ENCODE data around the gene FAF1.

FAF1 gene

DNA sequence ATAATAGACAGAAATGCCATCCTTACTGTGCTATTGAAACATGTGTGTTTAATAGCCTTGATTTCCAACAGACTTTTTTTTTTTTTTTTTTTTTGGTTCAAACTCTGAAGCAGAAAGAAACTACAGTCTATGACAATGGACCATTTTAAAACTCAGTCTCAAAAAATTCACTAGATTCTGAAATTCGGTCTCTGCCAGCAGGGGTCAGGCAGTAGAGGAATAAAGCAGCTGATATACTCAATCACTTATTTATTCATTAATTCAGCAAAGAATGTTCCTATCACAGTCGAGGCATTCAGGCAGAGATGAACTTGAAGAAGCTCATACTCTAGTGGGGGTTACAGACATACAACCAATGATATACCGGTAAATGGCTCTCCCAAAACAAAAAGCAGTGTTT lies 275.9 kb downstream of the FAF1 start:
- no peak for DNase-seq

DNA sequence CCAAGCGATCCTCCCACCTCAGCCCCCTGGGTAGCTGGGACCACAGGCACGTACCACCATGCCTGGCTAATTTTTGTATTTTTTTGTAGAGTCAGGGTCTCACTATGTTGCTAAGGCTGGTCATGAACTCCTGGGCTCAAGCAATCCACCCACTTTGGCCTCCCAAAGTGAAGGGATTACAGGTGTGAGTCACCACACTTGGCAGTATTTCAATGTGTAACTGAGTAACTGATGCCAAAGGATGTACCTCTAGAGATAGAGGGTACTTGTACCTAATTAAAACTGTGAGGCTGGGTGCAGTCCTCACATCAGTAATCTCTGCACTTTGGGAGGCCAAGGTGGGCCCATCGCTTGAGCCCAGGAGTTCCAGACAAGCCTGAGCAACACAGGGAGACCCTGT lies 278.1 kb downstream of the FAF1 start:
- no peak for DNase-seq

DNA sequence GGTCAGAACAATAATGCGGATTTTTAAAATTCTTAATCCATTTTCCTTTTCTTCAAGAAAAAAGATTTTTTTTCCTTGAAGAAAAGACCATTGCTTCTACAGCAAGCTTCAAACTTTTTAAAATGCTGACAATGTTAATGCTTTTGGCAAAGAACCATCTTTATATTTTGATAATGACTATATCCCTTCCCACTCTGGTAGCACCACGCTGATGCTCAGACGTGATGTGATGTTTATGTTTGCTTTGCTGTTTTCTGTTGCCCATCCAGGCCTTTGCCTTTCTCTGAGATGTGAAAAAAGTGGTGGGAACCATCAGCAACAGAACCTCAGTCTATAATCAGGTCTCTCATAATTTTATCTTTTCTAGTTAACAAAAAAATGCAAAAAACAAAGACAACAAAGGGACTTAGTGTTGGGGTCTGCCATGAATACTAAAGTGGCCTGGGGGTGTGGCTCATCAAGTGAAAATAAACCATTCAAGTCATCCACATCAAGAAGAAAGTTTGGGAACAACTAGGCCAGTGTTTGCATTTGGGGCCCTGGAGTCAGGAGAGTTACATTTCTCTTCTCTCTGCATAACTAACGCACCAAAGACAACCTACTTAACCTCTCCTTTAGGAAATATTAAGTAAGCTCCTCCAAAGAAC lies 292.2 kb downstream of the FAF1 start:
- no peak for DNase-seq

DNA sequence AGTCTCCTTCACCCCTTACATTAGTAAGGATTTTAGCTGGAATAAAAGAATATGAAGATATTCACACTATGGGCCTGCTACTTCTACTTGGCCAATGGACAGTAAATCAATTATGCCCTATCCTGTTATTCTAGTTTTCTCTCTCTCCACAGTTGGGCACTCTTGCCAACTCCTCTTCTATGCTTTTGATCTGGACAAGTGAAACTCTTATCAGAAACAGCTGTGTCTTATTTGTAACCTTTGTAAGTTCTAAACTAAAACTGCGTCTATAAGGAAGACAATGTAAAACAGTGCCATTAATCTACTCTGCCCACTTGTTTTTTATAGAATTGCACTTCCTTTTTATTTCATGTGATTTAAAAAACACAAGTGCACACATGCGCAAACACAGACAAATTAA lies 292.8 kb downstream of the FAF1 start:
- DNase-seq: no peak

DNA sequence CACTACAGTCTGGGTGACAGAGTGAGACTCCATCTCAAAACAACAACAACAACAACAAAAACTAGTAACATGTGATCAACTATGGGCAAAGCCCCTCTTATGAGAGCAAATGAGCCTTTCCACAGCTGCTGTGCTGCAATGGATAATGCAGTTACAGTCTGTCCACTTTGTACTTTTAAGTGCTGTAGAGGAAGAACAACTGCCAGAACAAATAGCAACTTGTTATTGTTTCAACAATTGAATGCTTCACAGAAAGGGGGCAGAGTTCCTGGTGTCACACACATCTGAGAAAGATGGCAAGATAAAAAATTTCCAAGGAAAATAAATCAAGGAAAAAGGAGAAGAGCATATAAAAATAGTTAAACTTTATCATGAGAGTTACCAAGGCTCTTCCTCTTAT lies 293.2 kb downstream of the FAF1 start:
- DNase-seq: no peak

DNA sequence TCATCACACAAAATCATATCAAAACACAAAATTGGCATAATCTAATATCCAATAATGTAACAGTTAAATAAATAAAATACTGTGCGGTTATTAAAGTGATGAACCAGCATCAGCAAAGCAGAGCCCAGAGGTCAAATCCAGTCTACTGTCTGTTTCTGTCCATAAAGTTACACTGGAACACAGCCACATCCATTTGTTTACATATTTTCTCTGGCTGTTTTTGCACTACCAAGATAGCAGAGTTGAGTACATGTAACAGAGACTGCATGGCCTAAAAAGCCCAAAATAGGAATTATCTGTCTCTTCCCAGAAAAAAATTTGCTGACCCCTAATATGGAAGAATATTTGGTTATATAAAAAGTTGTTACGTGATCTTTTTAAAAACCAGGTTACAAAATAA lies 294.7 kb downstream of the FAF1 start:
- DNase-seq: no peak

DNA sequence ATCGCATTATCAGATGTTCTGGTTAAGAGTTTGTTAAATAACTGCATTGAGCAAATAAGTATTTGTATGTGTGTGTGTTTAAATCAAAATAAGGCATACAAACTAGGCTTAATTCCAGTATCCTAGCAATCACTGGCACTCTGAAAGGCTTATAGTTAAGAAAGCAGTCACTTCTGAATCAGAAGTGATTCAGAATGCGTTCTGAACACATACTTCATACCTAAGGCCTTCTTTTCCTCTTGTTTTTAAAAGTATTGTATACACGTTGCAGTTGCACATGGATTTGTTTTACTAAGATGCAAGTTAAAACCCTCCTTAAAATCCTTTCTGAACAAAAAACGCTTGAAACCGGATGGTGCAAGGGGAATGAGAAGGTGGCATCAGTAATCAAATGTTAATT lies 298.4 kb downstream of the FAF1 start:
- DNase-seq: no peak

DNA sequence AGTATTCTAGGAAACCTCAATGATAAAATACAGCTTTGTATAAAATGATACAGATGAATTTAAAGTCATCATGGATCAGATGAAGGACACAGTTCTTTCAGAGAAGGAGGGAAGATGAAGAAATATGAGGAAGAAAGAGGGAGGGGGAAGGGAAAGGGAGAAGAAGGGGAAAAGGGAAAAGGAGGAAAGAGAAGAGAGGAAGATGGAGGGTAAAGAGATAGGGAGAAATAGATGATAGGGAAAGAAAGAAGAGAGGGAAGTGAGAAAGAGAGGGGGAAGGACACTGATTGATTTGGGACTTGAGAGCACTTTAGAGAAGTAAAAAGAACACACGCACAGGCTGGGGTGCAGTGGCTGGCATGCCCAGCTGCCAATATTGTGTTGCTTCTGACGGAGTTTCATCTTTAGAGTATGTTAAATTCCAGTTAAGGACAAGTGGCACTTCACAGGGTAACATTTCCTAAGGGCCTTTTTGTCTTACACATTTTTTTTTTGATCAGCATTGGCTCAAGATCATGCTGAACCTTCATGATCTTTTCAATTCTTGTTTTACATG lies 300.9 kb downstream of the FAF1 start:
- no peak for DNase-seq

DNA sequence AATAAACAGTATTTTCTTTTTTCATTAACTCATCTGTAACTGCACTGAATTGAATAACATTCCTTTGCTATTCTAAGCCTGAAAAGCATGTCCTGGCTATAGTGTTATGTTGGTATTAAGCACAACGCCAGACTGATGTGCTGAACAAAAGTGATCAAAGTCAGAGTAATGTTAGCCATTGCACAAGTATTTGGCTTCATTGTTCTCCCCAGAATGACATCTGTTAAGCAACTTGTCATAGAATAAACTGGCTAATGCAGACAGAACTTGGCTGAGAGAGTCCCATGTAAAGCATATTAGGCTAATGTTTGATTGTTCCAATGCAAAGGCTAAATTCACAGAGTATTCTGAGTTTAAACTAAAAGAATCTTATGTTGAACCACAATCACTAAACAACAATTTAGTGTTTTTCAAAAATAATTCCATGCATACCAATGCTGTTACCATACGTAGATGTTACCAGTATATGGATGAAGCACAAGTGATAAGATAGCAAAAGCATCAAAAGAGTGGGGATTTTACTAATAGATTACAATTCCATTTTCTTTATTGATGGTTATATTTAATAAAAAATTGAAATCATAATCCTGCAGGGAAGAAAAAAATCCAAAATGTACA lies 301.5 kb downstream of the FAF1 start:
- DNase-seq: no peak

DNA sequence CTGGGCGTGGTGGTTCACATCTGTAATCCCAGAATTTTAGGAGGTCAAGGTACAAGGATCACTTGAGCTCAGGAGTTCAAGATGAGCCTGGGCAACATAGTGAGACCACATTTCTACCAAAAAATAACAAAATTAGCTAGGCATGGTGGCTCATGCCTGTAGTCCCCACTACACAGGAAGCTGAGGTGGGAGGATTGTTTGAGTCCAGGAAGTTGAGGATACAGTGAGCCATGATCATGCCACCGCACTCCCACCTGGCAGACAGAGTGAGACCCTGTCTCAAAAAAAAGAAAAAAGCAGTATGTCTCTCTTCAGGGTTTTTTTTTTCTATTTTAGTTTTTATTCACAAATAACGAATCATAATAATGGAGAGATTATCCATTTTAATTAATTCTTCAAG lies 303.1 kb downstream of the FAF1 start:
- no peak for DNase-seq

DNA sequence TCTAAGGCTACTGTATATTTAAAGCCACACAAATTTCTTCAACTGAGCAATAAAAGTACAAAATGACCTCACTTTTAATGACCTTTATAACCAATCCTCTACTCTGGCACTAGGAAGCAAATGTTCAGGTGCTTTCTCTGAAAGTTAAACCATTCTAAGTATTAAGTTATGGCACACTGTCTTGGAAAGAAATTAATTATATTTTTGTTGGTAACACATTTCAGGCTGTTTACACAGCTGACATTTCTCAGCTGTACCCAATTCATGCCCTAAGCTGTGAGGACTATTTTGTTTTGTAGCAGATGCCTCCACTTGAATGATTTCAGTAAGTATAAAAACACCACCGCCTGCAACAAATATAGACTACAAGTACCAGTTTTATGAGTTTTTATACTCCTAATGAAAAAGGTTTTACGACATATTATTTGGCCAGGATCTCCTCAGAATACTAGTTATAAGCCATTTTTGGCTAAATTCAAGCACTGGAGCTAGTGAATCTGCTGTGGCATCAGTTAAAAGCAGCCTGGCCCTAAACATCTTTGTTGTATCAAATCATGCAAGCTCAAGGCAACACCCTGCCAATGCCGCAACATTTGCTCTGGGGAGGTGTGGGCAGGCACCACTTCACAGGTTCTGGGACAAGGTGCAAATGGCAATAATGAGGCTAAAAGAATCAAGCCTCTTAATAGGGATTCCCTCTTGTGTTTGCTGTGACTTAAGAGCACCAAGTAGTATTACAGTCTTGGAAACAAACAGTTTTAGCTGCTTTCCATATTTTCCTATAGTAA lies 308.4 kb downstream of the FAF1 start:
- no peak for DNase-seq

DNA sequence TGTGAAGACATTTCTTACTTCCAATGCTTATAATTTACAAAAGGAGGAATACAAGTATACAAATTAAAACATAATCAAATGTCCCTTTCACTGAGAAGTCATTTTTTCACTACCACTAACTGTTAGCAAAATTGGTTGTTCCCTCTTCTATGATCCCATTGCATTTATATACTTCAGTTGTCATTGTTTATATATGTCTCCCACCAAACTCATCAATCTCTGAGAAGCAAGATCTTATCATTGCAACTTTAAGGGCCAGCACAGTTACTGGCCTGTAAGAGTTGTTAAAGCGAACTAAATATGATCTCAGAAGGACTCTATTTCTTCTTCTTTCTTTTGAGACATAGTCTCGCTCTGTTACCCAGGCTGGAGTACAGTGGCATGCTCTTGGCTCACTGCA lies 313.5 kb downstream of the FAF1 start:
- DNase-seq: no peak

DNA sequence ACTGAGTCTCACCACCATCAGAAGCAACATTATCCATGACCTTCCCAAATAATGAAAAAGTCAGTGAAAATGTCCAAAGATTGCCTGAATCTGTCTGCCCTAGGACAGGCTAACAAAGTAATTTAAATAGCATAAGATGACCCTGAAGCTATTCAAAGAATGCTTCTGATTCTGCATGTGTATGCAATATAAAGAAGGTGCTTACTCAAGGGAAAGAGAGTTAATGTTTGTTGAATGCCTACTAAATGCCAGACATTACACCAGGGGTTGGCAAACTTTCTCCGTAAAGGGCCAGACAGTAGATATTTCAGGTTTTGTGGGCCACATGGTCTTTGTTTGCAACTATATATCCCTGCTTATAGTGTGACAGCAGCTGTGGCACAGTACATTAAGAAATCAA lies 314.9 kb downstream of the FAF1 start:
- DNase-seq: no peak

DNA sequence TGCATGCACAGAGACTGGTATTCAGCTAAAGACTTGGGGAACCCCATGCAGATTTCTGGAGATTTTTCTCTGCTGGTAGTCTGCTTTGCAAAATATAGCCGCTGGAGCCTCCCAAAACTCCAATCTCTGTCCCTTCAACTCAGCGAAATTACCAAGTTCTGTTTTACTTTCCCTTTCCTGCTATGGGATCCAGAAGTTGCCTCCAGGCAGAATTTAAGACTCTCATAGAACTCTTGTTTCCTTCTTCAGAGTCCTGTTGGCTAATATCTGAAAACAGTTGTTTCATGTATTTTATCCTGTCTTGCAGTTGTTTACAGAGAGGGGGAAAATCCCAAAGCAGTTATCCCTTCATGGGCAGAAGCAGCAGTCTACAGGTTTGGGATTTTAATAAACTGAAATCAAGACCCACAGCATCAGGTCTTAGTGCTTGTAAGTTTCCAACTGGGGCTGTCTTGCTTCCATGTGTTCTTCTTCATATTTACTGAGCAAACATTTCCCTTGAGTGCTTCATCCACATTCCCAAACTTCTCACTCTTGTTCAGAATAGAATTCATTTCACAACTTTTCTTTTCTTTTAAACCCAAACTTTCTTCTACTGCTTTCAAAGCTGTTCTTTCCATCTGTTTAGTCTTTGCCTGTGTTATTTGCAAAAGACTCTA lies 315.5 kb downstream of the FAF1 start:
- DNase-seq: no peak

DNA sequence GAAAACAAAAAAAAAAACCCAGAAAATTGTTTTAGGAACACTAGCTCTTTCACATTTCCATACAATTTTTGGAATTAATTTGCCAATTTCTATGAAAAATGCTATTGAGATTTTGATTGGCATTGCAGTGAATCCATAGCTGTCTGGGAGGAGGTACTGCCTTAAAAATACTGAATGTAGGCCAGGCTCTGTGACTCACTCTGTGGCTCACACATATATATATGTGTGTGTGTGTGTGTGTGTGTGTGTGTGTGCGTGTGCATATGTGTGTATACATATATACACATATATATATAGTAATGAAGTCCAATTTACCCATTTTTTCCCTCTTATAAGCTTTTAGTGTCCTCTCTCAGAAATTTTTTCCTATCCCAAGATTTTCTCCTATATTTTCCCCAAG lies 322.6 kb downstream of the FAF1 start:
- DNase-seq: no peak

DNA sequence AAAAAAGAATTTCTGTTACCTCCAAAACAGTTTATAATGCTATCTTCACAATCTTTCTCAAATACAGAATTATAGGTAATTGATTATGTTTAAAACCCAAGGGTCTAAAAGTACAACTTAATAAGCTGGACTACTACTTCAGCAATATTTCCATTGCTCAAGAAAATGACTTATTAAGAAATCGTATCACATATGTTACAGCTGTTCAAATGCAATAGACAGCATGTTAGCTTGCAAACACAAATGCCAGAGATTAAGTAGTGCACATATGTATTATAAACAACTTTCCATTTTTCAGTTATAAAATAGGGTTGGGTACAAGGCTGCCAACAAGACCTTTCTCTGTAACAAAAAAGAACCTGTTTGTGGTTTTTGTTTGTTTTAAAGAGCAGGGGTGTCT lies 325.8 kb downstream of the FAF1 start:
- DNase-seq: no peak

DNA sequence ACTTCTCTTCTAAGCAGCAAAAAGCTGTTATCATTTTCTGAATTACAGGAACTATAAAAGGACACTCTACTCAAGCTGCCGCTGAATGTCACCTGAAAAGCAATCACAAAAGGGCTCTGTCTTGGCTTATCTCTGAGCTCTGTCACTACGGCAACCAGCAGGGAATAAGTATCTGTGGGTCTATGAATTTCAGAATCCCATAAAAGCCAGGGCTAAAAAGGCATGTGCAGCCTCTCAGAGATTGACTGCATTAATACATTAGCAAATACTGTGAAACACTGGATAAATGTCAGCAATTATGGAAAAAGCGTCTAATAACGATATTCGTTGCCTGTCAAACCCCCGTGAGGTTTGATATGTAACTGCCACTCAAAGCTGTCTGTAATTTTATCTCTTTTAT lies 326.6 kb downstream of the FAF1 start:
- no peak for DNase-seq

DNA sequence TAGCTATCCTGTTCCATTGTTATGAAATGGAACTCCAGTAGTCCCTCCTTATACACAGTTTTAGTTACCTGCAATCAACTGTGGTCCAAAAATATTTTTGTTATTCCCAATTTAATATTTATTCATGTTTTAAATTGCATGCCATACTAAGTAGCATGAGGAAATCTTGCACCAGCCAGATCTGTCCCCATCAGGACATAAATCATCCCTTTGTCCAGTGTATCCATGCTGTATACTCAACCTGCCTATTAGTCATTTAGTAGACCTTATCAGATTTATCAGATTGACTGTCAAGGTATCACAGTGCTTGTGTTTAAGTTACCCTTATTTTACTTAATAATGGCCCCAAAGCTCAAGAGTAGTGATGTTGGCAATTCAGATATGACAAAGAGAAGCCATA lies 328.9 kb downstream of the FAF1 start:
- DNase-seq: peak; percentile 41

DNA sequence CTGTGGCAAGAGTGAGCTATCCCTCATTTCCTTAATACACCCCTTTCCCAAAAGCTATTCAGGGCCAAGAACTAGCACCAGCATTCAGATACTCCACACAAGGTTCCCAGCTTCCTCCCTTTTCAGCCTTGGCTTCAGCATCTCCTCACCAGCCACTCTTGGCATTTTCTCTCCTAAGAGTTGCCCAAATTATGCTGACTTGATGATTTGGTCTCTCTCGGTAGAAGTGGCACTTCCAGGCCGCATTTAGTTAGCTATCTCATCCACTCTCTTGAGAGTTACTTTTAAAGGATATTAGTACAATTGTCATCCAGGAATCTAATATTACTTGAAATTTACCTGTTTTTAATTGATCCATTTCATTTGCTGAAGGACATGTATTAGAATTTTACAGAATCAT lies 337.8 kb downstream of the FAF1 start:
- no peak for DNase-seq

DNA sequence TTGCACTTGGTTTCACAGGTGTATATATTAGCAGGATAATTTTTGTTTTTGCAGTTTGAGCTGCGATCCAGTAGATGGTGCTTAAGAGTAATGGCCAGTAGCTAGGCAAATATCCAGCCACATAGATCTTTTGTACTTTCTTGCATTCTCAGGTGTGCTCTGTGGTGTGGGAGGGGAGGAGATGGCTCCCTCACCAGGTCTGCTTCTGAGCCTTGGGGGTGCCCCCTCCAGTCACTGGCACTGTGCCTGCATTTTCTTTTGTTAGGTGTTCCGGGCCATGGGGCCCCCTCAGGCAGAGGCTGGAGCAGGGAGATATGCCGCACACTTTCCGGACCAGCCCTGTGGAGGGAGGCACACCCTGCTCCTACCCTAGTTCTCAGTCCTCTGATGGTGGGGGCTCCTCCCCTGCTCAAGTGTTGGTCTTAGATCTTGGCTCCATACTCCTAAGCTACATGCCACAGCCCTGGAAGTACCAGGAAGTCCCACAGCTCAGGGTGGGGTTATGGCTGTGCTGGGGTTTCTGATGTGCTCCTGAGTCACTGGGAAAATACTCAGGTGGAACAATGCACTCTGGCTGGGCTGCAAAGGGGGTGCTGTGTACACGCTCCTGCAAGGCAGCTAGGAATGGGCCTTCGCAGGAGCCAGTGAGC lies 339.3 kb downstream of the FAF1 start:
- no peak for DNase-seq

DNA sequence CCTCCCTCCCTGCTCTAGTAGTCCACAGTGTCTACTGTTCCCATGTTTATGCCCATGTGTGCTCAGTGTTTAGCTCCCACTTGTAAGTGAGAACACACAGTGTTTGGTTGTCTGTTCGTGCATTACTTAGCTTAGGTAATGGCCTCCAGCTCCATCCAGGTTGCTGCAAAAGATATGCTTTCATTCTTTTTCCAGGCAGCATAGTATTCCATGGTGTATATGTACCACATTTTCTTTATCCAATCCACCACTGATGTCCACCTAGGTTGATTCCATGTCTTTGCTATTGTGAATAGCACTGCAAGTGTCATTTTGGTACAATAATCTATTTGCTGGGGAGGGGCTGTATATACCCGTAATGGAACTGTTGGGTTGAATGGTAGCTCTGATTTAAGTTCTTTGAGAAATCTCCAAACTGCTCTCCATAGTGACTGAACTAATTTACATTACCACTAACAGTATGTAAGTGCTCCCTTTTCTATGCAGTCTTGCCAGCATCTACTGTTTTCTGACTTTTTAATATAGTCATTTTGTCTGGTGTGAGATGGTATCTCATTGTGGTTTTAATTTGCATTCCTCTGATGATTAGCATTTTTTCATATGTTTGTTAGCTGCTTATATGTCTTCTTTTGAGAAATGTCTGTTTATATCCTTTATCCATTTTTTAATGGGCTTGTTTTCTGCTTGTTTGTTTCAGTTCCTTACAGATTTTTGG lies 344.9 kb downstream of the FAF1 start:
- no peak for DNase-seq

DNA sequence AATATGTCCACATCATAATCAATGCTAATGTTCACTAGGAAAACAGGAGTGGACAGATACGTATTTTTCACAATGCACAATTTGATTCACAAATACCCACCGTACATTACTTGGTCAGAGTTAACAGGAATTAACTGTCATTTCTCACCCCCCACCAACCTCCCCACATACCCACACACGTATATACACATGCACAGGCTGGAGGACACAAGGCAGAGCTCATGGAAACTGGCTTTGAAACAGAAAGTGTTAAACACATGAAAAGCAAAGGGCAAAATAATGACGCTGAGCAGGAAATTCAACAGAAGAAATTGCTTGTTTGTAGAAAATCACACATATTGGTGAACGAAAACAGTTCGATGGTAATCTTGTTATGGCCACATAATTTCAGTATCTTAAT lies 348.4 kb downstream of the FAF1 start:
- peak; percentile 20 for DNase-seq
